Trophoblast cell (in vitro differentiated cells and primary cell): ENCODE results near the gene VPS8.

Experiments used
- DNase-seq, 2 donors: peaks; one replicate each; pipeline ENCODE4 v3.0.0-alpha.2; 2016
- H2AFZ ChIP-seq: 2 replicates; pipeline ENCODE4 v1.6.1; 2013; ENCODE audit warnings: low read length, moderate library complexity, mild to moderate bottlenecking; ENCODE audit not compliant: insufficient read depth, poor library complexity
- H2AK5ac ChIP-seq: 2 replicates; pipeline ENCODE4 v1.6.1; 2013; ENCODE audit warnings: mild to moderate bottlenecking, low read length
- H2BK120ac ChIP-seq: 2 replicates; pipeline ENCODE4 v1.6.1; 2013; ENCODE audit warnings: low read length, mild to moderate bottlenecking, moderate library complexity; ENCODE audit not compliant: insufficient read depth, poor library complexity
- H2BK12ac ChIP-seq: 2 replicates; pipeline ENCODE4 v1.6.1; 2013; ENCODE audit warnings: mild to moderate bottlenecking, low read length, moderate library complexity
- H2BK5ac ChIP-seq: 2 replicates; pipeline ENCODE4 v1.6.1; 2013; ENCODE audit warnings: low read length, low read depth, moderate library complexity, mild to moderate bottlenecking; ENCODE audit not compliant: poor library complexity
- H3K14ac ChIP-seq: 2 replicates; pipeline ENCODE4 v1.6.1; 2013; ENCODE audit warnings: mild to moderate bottlenecking, low read length
- H3K18ac ChIP-seq: 2 replicates; pipeline ENCODE4 v1.6.1; 2013; ENCODE audit warnings: mild to moderate bottlenecking, low read length
- H3K23ac ChIP-seq: 2 replicates; pipeline ENCODE4 v1.6.1; 2013; ENCODE audit warnings: low read length
- H3K27ac ChIP-seq: 2 replicates; pipeline ENCODE4 v1.5.1; 2013; ENCODE audit warnings: low read depth, mild to moderate bottlenecking, inconsistent platforms, low read length, moderate library complexity
- H3K27me3 ChIP-seq: 2 replicates; pipeline ENCODE4 v1.6.1; 2013; ENCODE audit warnings: inconsistent platforms, mild to moderate bottlenecking, low read length, moderate library complexity; ENCODE audit not compliant: insufficient read depth
- H3K36me3 ChIP-seq, 2 experiments: 1 replicate in 1 of 2; 2 replicates in 1 of 2; pipeline ENCODE4 v1.6.1; 2013; ENCODE audit warnings: low read length in 2 of 2, mild to moderate bottlenecking in 2 of 2, moderate library complexity in 1 of 2; ENCODE audit not compliant: insufficient read depth in 2 of 2, control insufficient read depth in 1 of 2
- H3K4ac ChIP-seq: 2 replicates; pipeline ENCODE4 v1.6.1; 2013; ENCODE audit warnings: low read depth, mild to moderate bottlenecking, low read length, moderate library complexity
- H3K4me1 ChIP-seq, 2 experiments: 1 replicate in 1 of 2; 2 replicates in 1 of 2; pipeline ENCODE4 v1.6.1; 2013; ENCODE audit warnings: low read length in 2 of 2, mild to moderate bottlenecking in 2 of 2, moderate library complexity in 1 of 2; ENCODE audit not compliant: insufficient read depth in 2 of 2, control insufficient read depth in 1 of 2
- H3K4me2 ChIP-seq: 2 replicates; pipeline ENCODE4 v1.6.1; 2013; ENCODE audit warnings: inconsistent platforms, mild to moderate bottlenecking, low read length, moderate library complexity
- H3K4me3 ChIP-seq: 2 replicates; pipeline ENCODE4 v1.5.1; 2013; ENCODE audit warnings: mild to moderate bottlenecking, low read depth, low read length, inconsistent platforms
- H3K79me1 ChIP-seq: one replicate; pipeline ENCODE4 v1.6.1; 2013; ENCODE audit warnings: low read length
- H3K79me2 ChIP-seq: 2 replicates; pipeline ENCODE4 v1.6.1; 2013; ENCODE audit warnings: low read length, mild to moderate bottlenecking; ENCODE audit not compliant: control insufficient read depth, insufficient read depth, poor library complexity
- H3K9ac ChIP-seq: 2 replicates; pipeline ENCODE4 v1.6.1; 2013; ENCODE audit warnings: mild to moderate bottlenecking, low read length
- H3K9me3 ChIP-seq: 2 replicates; pipeline ENCODE4 v1.6.1; 2013; ENCODE audit warnings: low read depth, mild to moderate bottlenecking, control low read depth, inconsistent platforms, low read length; ENCODE audit not compliant: insufficient read depth
- H4K12ac ChIP-seq: 2 replicates; pipeline ENCODE4 v1.6.1; 2013; ENCODE audit warnings: low read depth, mild to moderate bottlenecking, low read length, moderate library complexity
- H4K8ac ChIP-seq: 2 replicates; pipeline ENCODE4 v1.6.1; 2013; ENCODE audit warnings: low read depth, mild to moderate bottlenecking, low read length, moderate library complexity
- H4K91ac ChIP-seq: one replicate; pipeline ENCODE4 v1.6.1; 2013; ENCODE audit warnings: low read depth, mild to moderate bottlenecking, low read length, moderate library complexity
- WGBS: extraction: QIAGEN DNeasy Blood & Tissue Kit; methylation state at CpG from one replicate; pipeline ENCODE4 v1.1.7; 2013; ENCODE audit warnings: missing lambda C conversion rate; ENCODE audit not compliant: insufficient read length, insufficient coverage; ENCODE audit errors: extremely low coverage; 5-methylcytosine and 5-hydroxymethylcytosine counted together

Gene VPS8

GRCh38 chr3:185063431-185063830, 251.5 kb downstream of the VPS8 start:
- H3K9me3 ChIP-seq, result peaks cover 5% of the 10 kb centered on the region
- H4K8ac ChIP-seq, result no peak overlapping the region
- H2BK12ac ChIP-seq, result no peak overlapping the region
- no peak overlapping the region for H3K4me2 ChIP-seq
- no peak overlapping the region for H3K23ac ChIP-seq
- no peak overlapping the region for H3K18ac ChIP-seq
- no peak overlapping the region for H2BK5ac ChIP-seq
- no peak overlapping the region for H2BK120ac ChIP-seq
- no peak overlapping the region for H2AFZ ChIP-seq
- H3K79me1 ChIP-seq, result no peaks in the 10 kb centered on the region
- no peak overlapping the region for H4K12ac ChIP-seq
- no peaks in the 10 kb centered on the region for H3K4me1 ChIP-seq
- H4K91ac ChIP-seq, result no peak overlapping the region
- no peak overlapping the region for H3K9ac ChIP-seq
- no peak overlapping the region for H3K4me3 ChIP-seq
- H3K27me3 ChIP-seq, result no peaks in the 10 kb centered on the region
- H2AK5ac ChIP-seq, result no peak overlapping the region
- no peak overlapping the region for H3K27ac ChIP-seq
- no CpG with 5 or more reads among the region's 3 CpGs for WGBS
- no peak overlapping the region for H3K4ac ChIP-seq
- no peaks in the 10 kb centered on the region for H3K36me3 ChIP-seq
- no peak for DNase-seq
- H3K14ac ChIP-seq, result no peak overlapping the region
- no peaks in the 10 kb centered on the region for H3K79me2 ChIP-seq

- no peak overlapping the region for H3K9ac ChIP-seq
- no peak for DNase-seq
- no peak overlapping the region for H4K8ac ChIP-seq
- no peaks in the 10 kb centered on the region for H3K36me3 ChIP-seq
- H2BK5ac ChIP-seq, result no peak overlapping the region
- H3K14ac ChIP-seq, result no peak overlapping the region
- H3K18ac ChIP-seq, result no peak overlapping the region
- H2AFZ ChIP-seq, result no peak overlapping the region
- no CpG with 5 or more reads among the region's 3 CpGs for WGBS
- H2AK5ac ChIP-seq, result no peak overlapping the region
- no peak overlapping the region for H3K23ac ChIP-seq
- H3K4me1 ChIP-seq, result peaks cover 0 to 2% of the 10 kb centered on the region in 2 experiments
- H2BK120ac ChIP-seq, result no peak overlapping the region
- H3K27me3 ChIP-seq, result no peaks in the 10 kb centered on the region
- no peak overlapping the region for H3K4me3 ChIP-seq
- peaks cover 5% of the 10 kb centered on the region for H3K9me3 ChIP-seq
- H2BK12ac ChIP-seq, result no peak overlapping the region
- H3K79me1 ChIP-seq, result no peaks in the 10 kb centered on the region
- no peak overlapping the region for H3K4ac ChIP-seq
- no peak overlapping the region for H4K12ac ChIP-seq
- no peak overlapping the region for H3K4me2 ChIP-seq
- H4K91ac ChIP-seq, result no peak overlapping the region
- no peaks in the 10 kb centered on the region for H3K79me2 ChIP-seq
- no peak overlapping the region for H3K27ac ChIP-seq
These were observed 253.1 kb downstream of the VPS8 start for GRCh38 chr3:185065059-185065458.

- no peak overlapping the region for H3K4ac ChIP-seq
- no peak overlapping the region for H3K27ac ChIP-seq
- no peak overlapping the region for H3K4me3 ChIP-seq
- no peak overlapping the region for H2BK120ac ChIP-seq
- H2BK12ac ChIP-seq, result no peak overlapping the region
- no peak overlapping the region for H4K8ac ChIP-seq
- no peak overlapping the region for H2AFZ ChIP-seq
- H3K14ac ChIP-seq, result no peak overlapping the region
- H3K23ac ChIP-seq, result no peak overlapping the region
- no CpG with 5 or more reads among the region's 4 CpGs for WGBS
- no peaks in the 10 kb centered on the region for H3K36me3 ChIP-seq
- H2AK5ac ChIP-seq, result no peak overlapping the region
- DNase-seq, result no peak
- no peaks in the 10 kb centered on the region for H3K79me2 ChIP-seq
- no peak overlapping the region for H3K9ac ChIP-seq
- no peak overlapping the region for H2BK5ac ChIP-seq
- no peak overlapping the region for H4K12ac ChIP-seq
- H3K4me2 ChIP-seq, result no peak overlapping the region
- peaks cover 0 to 2% of the 10 kb centered on the region in 2 experiments for H3K4me1 ChIP-seq
- H3K18ac ChIP-seq, result no peak overlapping the region
- H3K27me3 ChIP-seq, result no peaks in the 10 kb centered on the region
- H3K79me1 ChIP-seq, result no peaks in the 10 kb centered on the region
- H3K9me3 ChIP-seq, result peaks cover 2% of the 10 kb centered on the region
- H4K91ac ChIP-seq, result no peak overlapping the region
These were observed 254.3 kb downstream of the VPS8 start for GRCh38 chr3:185066251-185066650.

GRCh38 chr3:185067173-185067572, 255.2 kb downstream of the VPS8 start:
- peak; percentile 85 to 97 for DNase-seq
- H3K27me3 ChIP-seq, result no peaks in the 10 kb centered on the region

More at GRCh38 chr3:185067173-185067572, 255.2 kb downstream of the VPS8 start:
- Histone ChIP-seq H3K23ac (no peak overlapping the region), H4K12ac (no peak overlapping the region), H3K27ac (no peak overlapping the region), H2BK12ac (no peak overlapping the region), H3K4me3 (no peak overlapping the region), H3K4ac (no peak overlapping the region), H3K79me1 (no peaks in the 10 kb centered on the region), H3K4me1 (peaks cover 0 to 2% of the 10 kb centered on the region in 2 experiments), H4K91ac (no peak overlapping the region), H3K18ac (no peak overlapping the region), H3K36me3 (no peaks in the 10 kb centered on the region), H3K14ac (no peak overlapping the region), H2AFZ (no peak overlapping the region), H2AK5ac (no peak overlapping the region), H2BK5ac (no peak overlapping the region), H3K9me3 (peaks cover 2% of the 10 kb centered on the region), H3K79me2 (no peaks in the 10 kb centered on the region), H3K9ac (no peak overlapping the region), H3K4me2 (no peak overlapping the region), H2BK120ac (no peak overlapping the region), H4K8ac (no peak overlapping the region)
- no CpG with 5 or more reads among the region's 11 CpGs for WGBS
